HEK293 (cell line): ENCODE measurements around the gene ZYG11B.

Source experiments
- CTCF ChIP-seq: fragments of 450-650 bp; formaldehyde crosslinking; IDR thresholded peaks from 2 replicates; pipeline ENCODE4 v1.5.1; 2016; ENCODE audit warnings: missing biosample characterization, missing genetic modification characterization
- MEIS1 ChIP-seq: sonication (generic); formaldehyde crosslinking; IDR thresholded peaks from 2 replicates; pipeline ENCODE4 v1.8.1; 2022; ENCODE audit warnings: missing genetic modification reagents, mild to moderate bottlenecking, borderline replicate concordance
- PATZ1 ChIP-seq: fragments of 450-650 bp; formaldehyde crosslinking; IDR thresholded peaks from 2 replicates; pipeline ENCODE4 v1.5.1; 2016; ENCODE audit warnings: missing biosample characterization, missing genetic modification characterization
- PBX3 ChIP-seq: sonication (generic); formaldehyde crosslinking; IDR thresholded peaks from 2 replicates; pipeline ENCODE4 v1.8.1; 2022; ENCODE audit warnings: mild to moderate bottlenecking, moderate library complexity, missing genetic modification reagents
- TRIM28 ChIP-seq: IDR thresholded peaks from 2 replicates; pipeline ENCODE4 v1.6.1; 2011; ENCODE audit warnings: low read length, control low read depth, borderline replicate concordance
- ZNF155 ChIP-seq: fragments of 450-650 bp; formaldehyde crosslinking; IDR thresholded peaks from 2 replicates; pipeline ENCODE4 v1.5.1; 2016; ENCODE audit warnings: missing biosample characterization, missing genetic modification characterization
- ZNF274 ChIP-seq, 2 experiments: fragments of 200-500 bp in 1 of 2; fragments of 450-650 bp in 1 of 2; sonication (Bioruptor generic) in 1 of 2; formaldehyde crosslinking in 1 of 2; IDR thresholded peaks; 2 replicates each; pipeline versions ENCODE4 v1.5.1 to v1.6.1; 2014 to 2016; ENCODE audit warnings: borderline replicate concordance in 1 of 2, inconsistent platforms in 1 of 2, low read length in 1 of 2, missing biosample characterization in 1 of 2, missing genetic modification characterization in 1 of 2
- ZNF354C ChIP-seq: fragments of 450-650 bp; formaldehyde crosslinking; IDR thresholded peaks from 2 replicates; pipeline ENCODE4 v1.5.1; 2016; ENCODE audit warnings: missing biosample characterization, missing genetic modification characterization, low read depth, borderline replicate concordance
- ZNF48 ChIP-seq: fragments of 450-650 bp; formaldehyde crosslinking; IDR thresholded peaks from 2 replicates; pipeline ENCODE4 v1.5.1; 2016; ENCODE audit warnings: missing biosample characterization, missing genetic modification characterization
- TF ChIP-seq, protein P1 (sequence below): fragments of 450-650 bp; IDR thresholded peaks from 2 replicates; pipeline ENCODE4 v1.5.1; 2018; ENCODE audit warnings: missing biosample characterization, mild to moderate bottlenecking, missing genetic modification characterization
- TF ChIP-seq, protein P2 (sequence below): fragments of 450-650 bp; formaldehyde crosslinking; IDR thresholded peaks from 2 replicates; pipeline ENCODE4 v1.5.1; 2016; ENCODE audit warnings: missing biosample characterization, missing genetic modification characterization, low read depth

DNA sequence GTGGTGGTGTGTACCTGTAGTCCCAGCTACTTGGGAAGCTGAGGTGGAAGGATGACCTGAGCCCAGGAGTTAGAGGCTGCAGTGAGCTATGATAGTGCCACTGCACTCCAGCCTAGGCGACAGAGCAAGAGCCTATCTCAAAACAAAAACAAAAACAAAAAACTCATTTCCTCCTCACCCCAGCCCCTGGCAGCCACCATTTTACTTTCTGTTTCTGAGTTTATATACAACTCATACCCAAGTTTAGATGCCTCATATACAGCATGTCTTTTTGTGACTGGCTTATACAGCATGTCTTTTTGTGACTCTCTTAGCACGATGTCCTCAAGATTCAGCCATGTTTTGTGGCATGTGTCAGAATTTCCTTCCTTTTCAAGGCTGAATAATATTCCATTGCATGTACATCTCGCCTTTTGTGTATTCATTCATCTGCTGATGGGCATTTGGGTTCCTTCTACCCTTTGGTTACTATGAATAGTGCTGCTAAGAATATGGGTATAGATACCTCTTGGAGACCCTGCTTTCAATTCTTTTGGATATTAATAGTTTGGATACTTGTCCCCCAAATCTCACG is 42.8 kb upstream of the ZYG11B start:
- TF ChIP-seq ZNF354C (no peak), CTCF (tag by site-specific recombination) (no peak), PBX3 (no peak), ZNF48 (tag by site-specific recombination) (no peak), ZNF155 (no peak), TRIM28 (no peak), ZNF274 (IDR thresholded peaks at IDR 0.05; ENCODE audit: low read length) (no peak), ZNF274 (tag by site-specific recombination; IDR thresholded peaks at IDR 0.05; ENCODE audit: borderline replicate concordance) (no peak), PATZ1 (tag by site-specific recombination) (no peak), MEIS1 (no peak)
- TF ChIP-seq, protein P1, sequence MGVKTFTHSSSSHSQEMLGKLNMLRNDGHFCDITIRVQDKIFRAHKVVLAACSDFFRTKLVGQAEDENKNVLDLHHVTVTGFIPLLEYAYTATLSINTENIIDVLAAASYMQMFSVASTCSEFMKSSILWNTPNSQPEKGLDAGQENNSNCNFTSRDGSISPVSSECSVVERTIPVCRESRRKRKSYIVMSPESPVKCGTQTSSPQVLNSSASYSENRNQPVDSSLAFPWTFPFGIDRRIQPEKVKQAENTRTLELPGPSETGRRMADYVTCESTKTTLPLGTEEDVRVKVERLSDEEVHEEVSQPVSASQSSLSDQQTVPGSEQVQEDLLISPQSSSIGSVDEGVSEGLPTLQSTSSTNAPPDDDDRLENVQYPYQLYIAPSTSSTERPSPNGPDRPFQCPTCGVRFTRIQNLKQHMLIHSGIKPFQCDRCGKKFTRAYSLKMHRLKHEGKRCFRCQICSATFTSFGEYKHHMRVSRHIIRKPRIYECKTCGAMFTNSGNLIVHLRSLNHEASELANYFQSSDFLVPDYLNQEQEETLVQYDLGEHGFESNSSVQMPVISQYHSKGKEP = no peak
- TF ChIP-seq, protein P2, sequence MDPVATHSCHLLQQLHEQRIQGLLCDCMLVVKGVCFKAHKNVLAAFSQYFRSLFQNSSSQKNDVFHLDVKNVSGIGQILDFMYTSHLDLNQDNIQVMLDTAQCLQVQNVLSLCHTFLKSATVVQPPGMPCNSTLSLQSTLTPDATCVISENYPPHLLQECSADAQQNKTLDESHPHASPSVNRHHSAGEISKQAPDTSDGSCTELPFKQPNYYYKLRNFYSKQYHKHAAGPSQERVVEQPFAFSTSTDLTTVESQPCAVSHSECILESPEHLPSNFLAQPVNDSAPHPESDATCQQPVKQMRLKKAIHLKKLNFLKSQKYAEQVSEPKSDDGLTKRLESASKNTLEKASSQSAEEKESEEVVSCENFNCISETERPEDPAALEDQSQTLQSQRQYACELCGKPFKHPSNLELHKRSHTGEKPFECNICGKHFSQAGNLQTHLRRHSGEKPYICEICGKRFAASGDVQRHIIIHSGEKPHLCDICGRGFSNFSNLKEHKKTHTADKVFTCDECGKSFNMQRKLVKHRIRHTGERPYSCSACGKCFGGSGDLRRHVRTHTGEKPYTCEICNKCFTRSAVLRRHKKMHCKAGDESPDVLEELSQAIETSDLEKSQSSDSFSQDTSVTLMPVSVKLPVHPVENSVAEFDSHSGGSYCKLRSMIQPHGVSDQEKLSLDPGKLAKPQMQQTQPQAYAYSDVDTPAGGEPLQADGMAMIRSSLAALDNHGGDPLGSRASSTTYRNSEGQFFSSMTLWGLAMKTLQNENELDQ = no peak
